OCI-LY3 (cell line): ENCODE results near the gene ACBD3.

Experiments used
- CTCF ChIP-seq: fragments of 200-600, 300-600 bp; sonication (generic); IDR thresholded peaks from 2 replicates; pipeline ENCODE4 v1.5.1; 2014; ENCODE audit warnings: antibody characterized with exemption, low read length, low read depth
- EZH2phosphoT487 ChIP-seq: fragments of 200-600 bp; shearing (Covaris generic); IDR thresholded peaks from 2 replicates; pipeline ENCODE4 v1.6.1; 2018; ENCODE audit warnings: antibody characterized with exemption, mixed run types, low read depth

- TF ChIP-seq CTCF (no peak), EZH2phosphoT487 (no peak)
Observed at GRCh38 chr1:226132728-226133503, 53.6 kb downstream of the ACBD3 start.
